Measurements from ENCODE around the gene KRT9.

The KRT9 gene

GRCh38 chr17:41530062-41531048 is 41.5 kb downstream of the KRT9 start:
- no peak overlapping the region for H3K4me3 ChIP-seq (ENCODE audit: low read length)
- TF ChIP-seq CTCF (conservative IDR thresholded peaks at IDR 0.05; ENCODE audit: low read depth, low read length): no peak
- peak; percentile 98 for DNase-seq (ENCODE audit: low read depth)

GRCh38 chr17:41529491-41529915 is 42.4 kb downstream of the KRT9 start:
- TF ChIP-seq CTCF (conservative IDR thresholded peaks at IDR 0.05; ENCODE audit: low read depth, low read length): no peak

GRCh38 chr17:41528959-41529353 is 42.9 kb downstream of the KRT9 start:
- TF ChIP-seq CTCF (conservative IDR thresholded peaks at IDR 0.05; ENCODE audit: low read depth, low read length): no peak
- DNase-seq (ENCODE audit: low read depth): no peak
- H3K4me3 ChIP-seq (ENCODE audit: low read length): no peak overlapping the region

More at GRCh38 chr17:41529491-41529915, 42.4 kb downstream of the KRT9 start:
- DNase-seq (ENCODE audit: low read depth): no peak
- H3K4me3 ChIP-seq (ENCODE audit: low read length): no peak overlapping the region

- H3K4me3 ChIP-seq (ENCODE audit: low read length): peak overlapping the region; percentile 86
- TF ChIP-seq CTCF (conservative IDR thresholded peaks at IDR 0.05; ENCODE audit: low read depth, low read length): no peak
- DNase-seq (ENCODE audit: low read depth): no peak
These were observed 44.5 kb downstream of the KRT9 start for GRCh38 chr17:41527063-41528023.

GRCh38 chr17:41524261-41524660 is 47.6 kb downstream of the KRT9 start:
- no peak for DNase-seq (ENCODE audit: low read depth)
- TF ChIP-seq CTCF (conservative IDR thresholded peaks at IDR 0.05; ENCODE audit: low read depth, low read length): no peak
- H3K4me3 ChIP-seq (ENCODE audit: low read length): no peak overlapping the region

GRCh38 chr17:41523787-41524186 is 48.1 kb downstream of the KRT9 start:
- TF ChIP-seq CTCF (conservative IDR thresholded peaks at IDR 0.05; ENCODE audit: low read depth, low read length): no peak
- H3K4me3 ChIP-seq (ENCODE audit: low read length): no peak overlapping the region
- no peak for DNase-seq (ENCODE audit: low read depth)

Measured in retinal pigment epithelial cell (primary cell).